SJCRH30 (cell line): Measurements from ENCODE around the gene SULT2B1. TPM values are rescaled to one million over a fixed set of nuclear protein-coding genes. Genes with fewer than 3 reads are reported as not detected.

ENCODE experiments used
- DNase-seq, 2 experiments: peaks; one replicate each; pipeline ENCODE4 v3.0.0-alpha.2; 2015 to 2020
- H3K27ac ChIP-seq: fragments of 250-450 bp; sonication (Bioruptor Pico); 2 replicates; pipeline ENCODE4 v1.5.1; 2020; ENCODE audit warnings: mild to moderate bottlenecking, moderate library complexity
- H3K27me3 ChIP-seq: fragments of 250-450 bp; sonication (Bioruptor Pico); 2 replicates; pipeline ENCODE4 v1.5.1; 2020; ENCODE audit warnings: mild to moderate bottlenecking, moderate library complexity
- H3K36me3 ChIP-seq: fragments of 250-450 bp; sonication (Bioruptor Pico); 2 replicates; pipeline ENCODE4 v1.5.1; 2020; ENCODE audit warnings: mild to moderate bottlenecking, moderate library complexity
- H3K4me1 ChIP-seq: fragments of 250-450 bp; sonication (Bioruptor Pico); 2 replicates; pipeline ENCODE4 v1.5.1; 2020; ENCODE audit warnings: mild to moderate bottlenecking, moderate library complexity
- H3K4me3 ChIP-seq: fragments of 250-450 bp; sonication (Bioruptor Pico); 2 replicates; pipeline ENCODE4 v1.5.1; 2020; ENCODE audit warnings: mild to moderate bottlenecking, moderate library complexity
- H3K9me3 ChIP-seq: fragments of 250-450 bp; sonication (Bioruptor Pico); replicated peaks from 2 replicates; pipeline ENCODE4 v1.5.1; 2020; ENCODE audit warnings: mild to moderate bottlenecking, moderate library complexity
- total RNA-seq: library from RNA; depleted of rRNA; stranded (reverse); fragments of >200 nt; shearing (Covaris generic); gene quantifications from 2 replicates; pipeline ENCODE4 v1.2.3, GENCODE V29; 2014

Gene SULT2B1
- total RNA-seq, 1 experiment from 2014 or later = 0.26 TPM

- peak overlapping the region; percentile 50 for H3K4me3 ChIP-seq
- H3K36me3 ChIP-seq = peaks cover 6% of the 10 kb centered on the region; the same call in 1 of the 2 replicates
- DNase-seq = no peak
- peaks cover 23% of the 10 kb centered on the region for H3K4me1 ChIP-seq
- H3K27me3 ChIP-seq = no peaks in the 10 kb centered on the region
- no peaks in the 10 kb centered on the region for H3K9me3 ChIP-seq
- H3K27ac ChIP-seq = peak overlapping the region; percentile 58; the same call in 1 of the 2 replicates
Observed at GRCh38 chr19:48633148-48634035, 81.4 kb downstream of the SULT2B1 start.

- H3K4me1 ChIP-seq = peaks cover 26% of the 10 kb centered on the region
- no peaks in the 10 kb centered on the region for H3K9me3 ChIP-seq
- peaks cover 6% of the 10 kb centered on the region; the same call in 1 of the 2 replicates for H3K36me3 ChIP-seq
- H3K27ac ChIP-seq = peak overlapping the region; percentile 58
- H3K4me3 ChIP-seq = peak overlapping the region; percentile 50
- H3K27me3 ChIP-seq = no peaks in the 10 kb centered on the region
- no peak for DNase-seq
Observed at GRCh38 chr19:48634036-48634342, 82.0 kb downstream of the SULT2B1 start.

GRCh38 chr19:48634424-48635262 lies 82.7 kb downstream of the SULT2B1 start:
- Histone ChIP-seq H3K4me1 (peaks cover 26% of the 10 kb centered on the region), H3K27me3 (no peaks in the 10 kb centered on the region), H3K36me3 (peaks cover 3% of the 10 kb centered on the region; the same call in 1 of the 2 replicates), H3K4me3 (peak overlapping the region; percentile 50), H3K9me3 (no peaks in the 10 kb centered on the region), H3K27ac (peak overlapping the region; percentile 58)
- peak; percentile 96 to 97 for DNase-seq

GRCh38 chr19:48635263-48635965 lies 83.4 kb downstream of the SULT2B1 start:
- Histone ChIP-seq H3K27me3 (no peaks in the 10 kb centered on the region), H3K27ac (peak overlapping the region; percentile 58), H3K36me3 (no peaks in the 10 kb centered on the region), H3K4me1 (peaks cover 26% of the 10 kb centered on the region), H3K9me3 (no peaks in the 10 kb centered on the region), H3K4me3 (peak overlapping the region; percentile 50)
- DNase-seq = peak; percentile 44 to 75

GRCh38 chr19:48635966-48636858 lies 84.2 kb downstream of the SULT2B1 start:
- Histone ChIP-seq H3K4me1 (peaks cover 26% of the 10 kb centered on the region), H3K27me3 (no peaks in the 10 kb centered on the region), H3K4me3 (peak overlapping the region; percentile 57), H3K27ac (no peak overlapping the region), H3K9me3 (no peaks in the 10 kb centered on the region), H3K36me3 (no peaks in the 10 kb centered on the region)
- DNase-seq = no peak

GRCh38 chr19:48636859-48637448 lies 85.0 kb downstream of the SULT2B1 start, which contains the start of gene DBP:
DBP (minus strand) TSS chr19:48637379; CDS start chr19:48636994, 385 bp downstream.
- H3K27ac ChIP-seq = peak within 1 kb of the TSS; percentile 88
- no peak for DNase-seq
- H3K4me1 ChIP-seq = peaks cover 26% of the 10 kb centered on the region
- H3K9me3 ChIP-seq = no peaks in the 10 kb centered on the region
- H3K27me3 ChIP-seq = no peaks in the 10 kb centered on the region
- H3K4me3 ChIP-seq = peak within 1 kb of the TSS; percentile 57
- no peaks in the 10 kb centered on the region for H3K36me3 ChIP-seq

GRCh38 chr19:48637449-48637947 lies 85.5 kb downstream of the SULT2B1 start:
- Histone ChIP-seq H3K27ac (peak overlapping the region; percentile 88), H3K4me3 (peak overlapping the region; percentile 57), H3K27me3 (no peaks in the 10 kb centered on the region), H3K4me1 (peaks cover 26% of the 10 kb centered on the region), H3K36me3 (no peaks in the 10 kb centered on the region), H3K9me3 (no peaks in the 10 kb centered on the region)
- peak; percentile 99 to 100 for DNase-seq

- Histone ChIP-seq H3K36me3 (no peaks in the 10 kb centered on the region), H3K9me3 (no peaks in the 10 kb centered on the region), H3K4me1 (peaks cover 24% of the 10 kb centered on the region), H3K27me3 (no peaks in the 10 kb centered on the region), H3K27ac (peak overlapping the region; percentile 88), H3K4me3 (peak overlapping the region; percentile 57)
- DNase-seq = peak; percentile 91 to 94
Observed at GRCh38 chr19:48637948-48638830, 86.2 kb downstream of the SULT2B1 start.

- Histone ChIP-seq H3K9me3 (no peaks in the 10 kb centered on the region), H3K4me1 (peaks cover 17% of the 10 kb centered on the region), H3K27me3 (no peaks in the 10 kb centered on the region), H3K36me3 (no peaks in the 10 kb centered on the region), H3K27ac (no peak overlapping the region), H3K4me3 (peak overlapping the region; percentile 57; the same call in 1 of the 2 replicates)
- DNase-seq = no peak
Observed at GRCh38 chr19:48638831-48639381, 86.9 kb downstream of the SULT2B1 start.

- Histone ChIP-seq H3K36me3 (no peaks in the 10 kb centered on the region), H3K27me3 (no peaks in the 10 kb centered on the region), H3K4me1 (peaks cover 12% of the 10 kb centered on the region), H3K27ac (no peak overlapping the region), H3K9me3 (no peaks in the 10 kb centered on the region), H3K4me3 (no peak overlapping the region)
- DNase-seq = no peak
Observed at GRCh38 chr19:48639483-48640375, 87.8 kb downstream of the SULT2B1 start.

- Histone ChIP-seq H3K36me3 (no peaks in the 10 kb centered on the region), H3K9me3 (no peaks in the 10 kb centered on the region), H3K4me1 (peaks cover 12% of the 10 kb centered on the region), H3K27me3 (no peaks in the 10 kb centered on the region), H3K4me3 (no peak overlapping the region), H3K27ac (no peak overlapping the region)
- no peak for DNase-seq
Observed at GRCh38 chr19:48641850-48642249, 89.9 kb downstream of the SULT2B1 start.
